Choroid plexus epithelial cell (primary cell): ENCODE results near the gene RPS27L.
"Not testable (repeated sequence)": the region's sequence is repeated elsewhere in the genome, so short reads cannot be mapped to it uniquely, and the experiment has no call there.

ENCODE experiments used
- DNase-seq: peaks from one replicate; pipeline ENCODE4 v3.0.0-alpha.2; 2010; ENCODE audit warnings: low read depth
- H3K4me3 ChIP-seq: 2 replicates; pipeline ENCODE4 v1.5.1; 2011; ENCODE audit warnings: low read depth, mild to moderate bottlenecking, control low read depth, low read length, moderate library complexity
- TF ChIP-seq, protein P1 (sequence below): conservative IDR thresholded peaks from 2 replicates; pipeline ENCODE4 v1.5.1; 2011; ENCODE audit warnings: low read depth, mild to moderate bottlenecking, control low read depth, inconsistent platforms, low read length, moderate library complexity

Gene RPS27L

GRCh38 chr15:63111481-63111880 lies 45.8 kb downstream of the RPS27L start:
- no peak for DNase-seq
- TF ChIP-seq, protein P1, sequence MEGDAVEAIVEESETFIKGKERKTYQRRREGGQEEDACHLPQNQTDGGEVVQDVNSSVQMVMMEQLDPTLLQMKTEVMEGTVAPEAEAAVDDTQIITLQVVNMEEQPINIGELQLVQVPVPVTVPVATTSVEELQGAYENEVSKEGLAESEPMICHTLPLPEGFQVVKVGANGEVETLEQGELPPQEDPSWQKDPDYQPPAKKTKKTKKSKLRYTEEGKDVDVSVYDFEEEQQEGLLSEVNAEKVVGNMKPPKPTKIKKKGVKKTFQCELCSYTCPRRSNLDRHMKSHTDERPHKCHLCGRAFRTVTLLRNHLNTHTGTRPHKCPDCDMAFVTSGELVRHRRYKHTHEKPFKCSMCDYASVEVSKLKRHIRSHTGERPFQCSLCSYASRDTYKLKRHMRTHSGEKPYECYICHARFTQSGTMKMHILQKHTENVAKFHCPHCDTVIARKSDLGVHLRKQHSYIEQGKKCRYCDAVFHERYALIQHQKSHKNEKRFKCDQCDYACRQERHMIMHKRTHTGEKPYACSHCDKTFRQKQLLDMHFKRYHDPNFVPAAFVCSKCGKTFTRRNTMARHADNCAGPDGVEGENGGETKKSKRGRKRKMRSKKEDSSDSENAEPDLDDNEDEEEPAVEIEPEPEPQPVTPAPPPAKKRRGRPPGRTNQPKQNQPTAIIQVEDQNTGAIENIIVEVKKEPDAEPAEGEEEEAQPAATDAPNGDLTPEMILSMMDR = no peak
- no peak overlapping the region for H3K4me3 ChIP-seq

- no peak overlapping the region for H3K4me3 ChIP-seq
- no peak for DNase-seq
- TF ChIP-seq, protein P1 = no peak
These were observed 46.8 kb downstream of the RPS27L start for GRCh38 chr15:63110428-63111026.

DNA sequence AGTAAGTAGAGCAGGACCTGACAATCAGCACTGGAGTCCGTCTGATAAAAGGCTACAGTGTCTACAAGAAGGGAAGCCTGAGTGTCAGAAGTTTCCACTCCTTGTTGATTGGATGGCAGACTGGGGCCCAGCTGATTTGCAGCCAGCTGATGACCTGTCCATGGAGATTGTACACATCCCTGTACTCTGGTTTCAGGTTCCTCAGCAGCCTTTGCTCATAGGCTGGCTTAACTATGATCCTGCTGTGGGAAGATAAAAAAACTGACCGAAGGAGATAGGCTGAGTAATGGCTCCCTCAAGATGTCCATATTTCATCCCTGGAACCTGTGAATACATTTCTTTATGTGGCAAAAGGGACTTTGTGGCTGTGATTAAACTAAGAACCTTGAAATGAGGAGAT lies 47.4 kb downstream of the RPS27L start:
- no peak overlapping the region for H3K4me3 ChIP-seq
- TF ChIP-seq, protein P1 = no peak
- DNase-seq = peak; percentile 75

GRCh38 chr15:63109498-63109897 lies 47.8 kb downstream of the RPS27L start:
- TF ChIP-seq, protein P1 = no peak
- DNase-seq = no peak
- H3K4me3 ChIP-seq = no peak overlapping the region

DNA sequence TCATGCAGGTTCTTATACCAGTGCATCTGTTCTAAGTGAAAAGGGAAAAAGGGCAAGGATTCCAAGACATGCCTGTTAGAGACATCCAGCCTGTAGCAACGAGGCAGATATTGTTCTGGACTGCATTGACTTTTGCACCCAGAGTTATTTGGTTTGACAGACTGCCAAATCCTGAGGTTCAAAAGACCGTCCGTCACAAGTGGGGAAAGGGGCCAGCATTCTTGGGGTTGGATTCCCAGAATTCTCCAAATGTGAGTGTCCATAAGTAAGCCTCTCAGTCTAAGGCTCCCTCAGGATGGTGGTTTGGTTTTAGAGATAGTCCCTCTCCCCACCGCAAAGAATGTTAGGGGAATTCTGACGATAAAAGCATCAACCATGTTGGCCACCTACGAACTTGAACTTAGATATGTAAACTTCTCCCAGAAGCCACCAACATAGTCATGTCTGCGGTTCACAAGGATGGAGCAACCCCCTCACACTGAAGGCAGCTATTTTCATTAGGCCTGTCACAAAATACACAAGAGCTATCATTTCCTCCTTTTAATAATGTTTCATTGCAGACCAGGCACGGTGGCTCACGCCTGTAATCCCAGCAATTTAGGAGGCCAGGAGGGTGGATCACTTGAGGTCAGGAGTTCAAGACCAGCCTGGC lies 49.3 kb downstream of the RPS27L start:
- DNase-seq = peak; percentile 100
- TF ChIP-seq, protein P1 = no peak
- no peak overlapping the region for H3K4me3 ChIP-seq

GRCh38 chr15:63105354-63105753 lies 51.9 kb downstream of the RPS27L start:
- not testable (repeated sequence) for H3K4me3 ChIP-seq

GRCh38 chr15:63104727-63105126 lies 52.5 kb downstream of the RPS27L start:
- peak; percentile 80 for DNase-seq
- TF ChIP-seq, protein P1 = no peak
- no peak overlapping the region for H3K4me3 ChIP-seq

More at GRCh38 chr15:63105354-63105753, 51.9 kb downstream of the RPS27L start:
- not testable (repeated sequence) for DNase-seq
